ENCODE data around the gene SLC30A1. TPM values are rescaled to one million over a fixed set of nuclear protein-coding genes. Genes with fewer than 3 reads are reported as not detected.

The SLC30A1 gene
- total and polyA plus RNA-seq, 5 experiments from 2014 or later = 0.98 to 9.7 (median 2.2) TPM

- POLR2A ChIA-PET = no interaction called here
- no peaks in the 10 kb centered on the region for H3K36me3 Mint-ChIP-seq
- H3K4me1 Mint-ChIP-seq = peaks cover 4 to 14% (median 9%) of the 10 kb centered on the region in 4 donors
- H3K27ac Mint-ChIP-seq = no peak overlapping the region
- no peak overlapping the region for H3K4me3 Mint-ChIP-seq
- no peaks in the 10 kb centered on the region for H3K9me3 Mint-ChIP-seq
- ATAC-seq (no peak), DNase-seq (no peak)
- H3K27me3 Mint-ChIP-seq = peaks cover 0 to 6% (median 0%) of the 10 kb centered on the region in 5 donors
These were observed 46.9 kb downstream of the SLC30A1 start for GRCh38 chr1:211532088-211532444.

- Mint-ChIP-seq H3K27me3 (peaks cover 0 to 6% (median 0%) of the 10 kb centered on the region in 5 donors), H3K9me3 (no peaks in the 10 kb centered on the region), H3K4me1 (peaks cover 4 to 15% (median 10%) of the 10 kb centered on the region in 4 donors), H3K4me3 (no peak overlapping the region), H3K27ac (no peak overlapping the region), H3K36me3 (no peaks in the 10 kb centered on the region)
- DNase-seq = no peak
- no peak for ATAC-seq
- POLR2A ChIA-PET = no interaction called here
These were observed 47.5 kb downstream of the SLC30A1 start for GRCh38 chr1:211531194-211532087.

- ATAC-seq (no peak), DNase-seq (no peak)
- H3K9me3 Mint-ChIP-seq = no peaks in the 10 kb centered on the region
- H3K4me3 Mint-ChIP-seq = no peak overlapping the region
- no peak overlapping the region for H3K27ac Mint-ChIP-seq
- peaks cover 0 to 6% (median under 1%) of the 10 kb centered on the region in 5 donors for H3K27me3 Mint-ChIP-seq
- no peaks in the 10 kb centered on the region for H3K36me3 Mint-ChIP-seq
- POLR2A ChIA-PET = no interaction called here
- peaks cover 4 to 15% (median 10%) of the 10 kb centered on the region in 4 donors for H3K4me1 Mint-ChIP-seq
These were observed 48.9 kb downstream of the SLC30A1 start for GRCh38 chr1:211530102-211530501.

- Mint-ChIP-seq H3K4me1 (peaks cover 4 to 15% (median 10%) of the 10 kb centered on the region in 4 donors), H3K27ac (no peak overlapping the region), H3K4me3 (no peak overlapping the region), H3K27me3 (peaks cover 0 to 6% (median 1%) of the 10 kb centered on the region in 5 donors), H3K36me3 (no peaks in the 10 kb centered on the region), H3K9me3 (no peaks in the 10 kb centered on the region)
- ATAC-seq (no peak), DNase-seq (peak in 1 of 10 donors; percentile 42)
- POLR2A ChIA-PET = no interaction called here
These were observed 49.5 kb downstream of the SLC30A1 start for GRCh38 chr1:211529453-211529852.

GRCh38 chr1:211529011-211529410 lies 50.0 kb downstream of the SLC30A1 start:
- peak in 1 of 10 donors; percentile 1 for DNase-seq
- H3K9me3 Mint-ChIP-seq = no peaks in the 10 kb centered on the region
- H3K4me1 Mint-ChIP-seq = peaks cover 4 to 15% (median 10%) of the 10 kb centered on the region in 4 donors
- ATAC-seq = no peak
- no peak overlapping the region for H3K27ac Mint-ChIP-seq
- no peak overlapping the region for H3K4me3 Mint-ChIP-seq
- H3K27me3 Mint-ChIP-seq = peaks cover 0 to 6% (median 1%) of the 10 kb centered on the region in 5 donors
- POLR2A ChIA-PET = no interaction called here
- no peaks in the 10 kb centered on the region for H3K36me3 Mint-ChIP-seq

GRCh38 chr1:211527888-211528287 lies 51.1 kb downstream of the SLC30A1 start:
- POLR2A ChIA-PET = no interaction called here
- DNase-seq = peak in 1 of 10 donors; percentile 46
- Mint-ChIP-seq H3K36me3 (no peaks in the 10 kb centered on the region), H3K9me3 (no peaks in the 10 kb centered on the region), H3K4me1 (peaks cover 4 to 15% (median 10%) of the 10 kb centered on the region in 4 donors), H3K27me3 (peaks cover 0 to 6% (median 1%) of the 10 kb centered on the region in 5 donors), H3K27ac (peak overlapping the region in 2 of 10 donors; percentile 48 to 54), H3K4me3 (no peak overlapping the region)
- no peak for ATAC-seq

GRCh38 chr1:211527006-211527405 lies 52.0 kb downstream of the SLC30A1 start:
- POLR2A ChIA-PET = no interaction called here
- Mint-ChIP-seq H3K36me3 (no peaks in the 10 kb centered on the region), H3K4me3 (no peak overlapping the region), H3K9me3 (no peaks in the 10 kb centered on the region), H3K27ac (peak overlapping the region in 3 of 10 donors; percentile 1 to 37 (median 28)), H3K4me1 (peaks cover 4 to 15% (median 10%) of the 10 kb centered on the region in 4 donors), H3K27me3 (peaks cover 0 to 6% (median 1%) of the 10 kb centered on the region in 5 donors)
- DNase-seq = peak in 1 of 10 donors; percentile 56
- no peak for ATAC-seq

GRCh38 chr1:211526101-211526500 lies 52.9 kb downstream of the SLC30A1 start:
- Mint-ChIP-seq H3K27me3 (peaks cover 0 to 7% (median 1%) of the 10 kb centered on the region in 5 donors), H3K27ac (no peak overlapping the region), H3K4me1 (peaks cover 4 to 15% (median 10%) of the 10 kb centered on the region in 4 donors), H3K36me3 (no peaks in the 10 kb centered on the region), H3K4me3 (no peak overlapping the region), H3K9me3 (no peaks in the 10 kb centered on the region)
- ATAC-seq = no peak
- POLR2A ChIA-PET = no interaction called here
- no peak for DNase-seq

- Mint-ChIP-seq H3K4me1 (peaks cover 4 to 15% (median 10%) of the 10 kb centered on the region in 4 donors), H3K27me3 (peaks cover 0 to 7% (median 1%) of the 10 kb centered on the region in 5 donors), H3K9me3 (no peaks in the 10 kb centered on the region), H3K4me3 (no peak overlapping the region), H3K27ac (no peak overlapping the region), H3K36me3 (no peaks in the 10 kb centered on the region)
- no peak for ATAC-seq
- POLR2A ChIA-PET = no interaction called here
- no peak for DNase-seq
These were observed 53.8 kb downstream of the SLC30A1 start for GRCh38 chr1:211525101-211525676.

- H3K27ac Mint-ChIP-seq = no peak overlapping the region
- H3K4me1 Mint-ChIP-seq = peaks cover 4 to 15% (median 10%) of the 10 kb centered on the region in 4 donors
- POLR2A ChIA-PET = no interaction called here
- ATAC-seq (no peak), DNase-seq (no peak)
- H3K9me3 Mint-ChIP-seq = no peaks in the 10 kb centered on the region
- H3K27me3 Mint-ChIP-seq = peaks cover 0 to 10% (median 2%) of the 10 kb centered on the region in 5 donors
- H3K4me3 Mint-ChIP-seq = no peak overlapping the region
- H3K36me3 Mint-ChIP-seq = no peaks in the 10 kb centered on the region
These were observed 54.4 kb downstream of the SLC30A1 start for GRCh38 chr1:211524521-211524920.

- Mint-ChIP-seq H3K9me3 (no peaks in the 10 kb centered on the region), H3K27ac (no peak overlapping the region), H3K4me1 (peaks cover 1 to 17% (median 7%) of the 10 kb centered on the region in 4 donors), H3K4me3 (no peak overlapping the region), H3K27me3 (peaks cover 0 to 10% (median 1%) of the 10 kb centered on the region in 5 donors), H3K36me3 (no peaks in the 10 kb centered on the region)
- POLR2A ChIA-PET = no interaction called here
- ATAC-seq (no peak), DNase-seq (no peak)
These were observed 56.2 kb downstream of the SLC30A1 start for GRCh38 chr1:211522804-211523203.

Data from naive thymus-derived CD8-positive, alpha-beta T cell (primary cell).